A673 (cell line): ENCODE data around the gene MUS81. TPM values are rescaled to one million over a fixed set of nuclear protein-coding genes. Genes with fewer than 3 reads are reported as not detected.
A peak's percentile ranks its signal among the peaks of the same experiment; 100 is the strongest.

ENCODE experiments used
- BruUV-seq: library from RNA; stranded (reverse); fragments of 400-500 nt; replicated peaks from 2 replicates; lab custom pipeline; 2021; lab: Mats Ljungman, UMichigan
- CTCF ChIA-PET: fragments of 300-600 bp; sonication (Branson Sonifier 250); formaldehyde crosslinking; loops from one replicate; lab custom pipeline; 2022; ENCODE audit warnings: antibody characterized with exemption; lab: Charles Lee
- POLR2A ChIA-PET: fragments of 300-600 bp; sonication (Branson Sonifier 250); formaldehyde crosslinking; loops from one replicate; lab custom pipeline; 2022; ENCODE audit warnings: antibody characterized with exemption; ENCODE audit not compliant: low non-redundant PET; lab: Charles Lee
- DNase-seq: peaks from one replicate; pipeline ENCODE4 v3.0.0-alpha.2; 2015; ENCODE audit warnings: low spot score
- H3K27ac ChIP-seq: fragments of 200-600 bp; sonication (generic); 2 replicates; pipeline ENCODE4 v1.5.1; 2016; ENCODE audit warnings: mixed run types, low read depth, mild to moderate bottlenecking, mixed read lengths, antibody characterized with exemption, low read length; ENCODE audit not compliant: poor library complexity, severe bottlenecking
- H3K27me3 ChIP-seq: fragments of 200-600 bp; sonication (generic); replicated peaks from 2 replicates; pipeline ENCODE4 v1.6.1; 2017; ENCODE audit warnings: mixed run types, low read depth, mild to moderate bottlenecking, mixed read lengths, antibody characterized with exemption, low read length; ENCODE audit not compliant: insufficient read depth, poor library complexity
- H3K36me3 ChIP-seq: fragments of 200-600 bp; sonication (generic); 2 replicates; pipeline ENCODE4 v1.6.1; 2016; ENCODE audit warnings: mixed run types, mild to moderate bottlenecking, mixed read lengths, antibody characterized with exemption, low read length; ENCODE audit not compliant: insufficient read depth, poor library complexity, severe bottlenecking
- H3K4me1 ChIP-seq: fragments of 200-600 bp; sonication (generic); 2 replicates; pipeline ENCODE4 v1.6.1; 2017; ENCODE audit warnings: mixed run types, mild to moderate bottlenecking, mixed read lengths, antibody characterized with exemption, low read length; ENCODE audit not compliant: insufficient read depth, poor library complexity, severe bottlenecking
- H3K4me3 ChIP-seq: fragments of 200-600 bp; sonication (generic); 2 replicates; pipeline ENCODE4 v1.5.1; 2016; ENCODE audit warnings: low read depth, mixed run types, mild to moderate bottlenecking, mixed read lengths, low read length; ENCODE audit not compliant: poor library complexity, severe bottlenecking
- H3K9me3 ChIP-seq: fragments of 200-600 bp; sonication (generic); 2 replicates; pipeline ENCODE4 v1.6.1; 2016; ENCODE audit warnings: mixed run types, low read depth, mild to moderate bottlenecking, mixed read lengths, antibody characterized with exemption, low read length; ENCODE audit not compliant: poor library complexity, severe bottlenecking
- EZH2 ChIP-seq: fragments of 200-600 bp; sonication (generic); IDR thresholded peaks from 2 replicates; pipeline ENCODE4 v1.6.1; 2017; ENCODE audit warnings: borderline replicate concordance, low read depth, mild to moderate bottlenecking, mixed read lengths, antibody characterized with exemption, low read length; ENCODE audit not compliant: poor library complexity, severe bottlenecking
- intact Hi-C: fragments of 100-400 bp; cut with micrococcal nuclease; formaldehyde crosslinking; loops from one replicate; pipeline ENCODE4 v1.10.0; 2022; ENCODE audit not compliant: unreplicated experiment
- total RNA-seq: library from RNA; stranded (reverse); gene quantifications from 2 replicates; pipeline ENCODE4 v1.2.3, GENCODE V29; 2021
- TF ChIP-seq, protein P1 (sequence below): fragments of 300-800, 200-600 bp; sonication (generic); conservative IDR thresholded peaks from 2 replicates; pipeline ENCODE4 v1.5.1; 2017; ENCODE audit warnings: low read depth, mild to moderate bottlenecking, antibody characterized with exemption, low read length, moderate library complexity, mixed read lengths

Gene MUS81
- total RNA-seq, 1 experiment from 2014 or later, result 77.4 TPM

GRCh38 chr11:65833297-65834030, 26.8 kb upstream of the MUS81 start, which contains the start of gene SNX32:
SNX32 (plus strand) TSS chr11:65833963; CDS start chr11:65834066, 103 bp downstream.
- DNase-seq, result peak; percentile 98
- Histone ChIP-seq H3K4me3 (peak within 1 kb of the TSS; percentile 54), H3K4me1 (no peaks in the 10 kb centered on the region), H3K36me3 (no peaks in the 10 kb centered on the region), H3K27me3 (no peaks in the 10 kb centered on the region), H3K9me3 (no peaks in the 10 kb centered on the region), H3K27ac (peak within 1 kb of the TSS; percentile 80)
- POLR2A ChIA-PET, result interaction anchor here (0.7 kb wide), 1 partner anchor 38 kb away, joined by 3 read pairs; no protein-coding TSS in a partner anchor
- CTCF ChIA-PET, result interaction anchor here (0.5 to 0.8 kb wide), 2 partner anchors 26 to 504 kb away, joined by 3 read pairs; no protein-coding TSS in a partner anchor
- TF ChIP-seq, protein P1, sequence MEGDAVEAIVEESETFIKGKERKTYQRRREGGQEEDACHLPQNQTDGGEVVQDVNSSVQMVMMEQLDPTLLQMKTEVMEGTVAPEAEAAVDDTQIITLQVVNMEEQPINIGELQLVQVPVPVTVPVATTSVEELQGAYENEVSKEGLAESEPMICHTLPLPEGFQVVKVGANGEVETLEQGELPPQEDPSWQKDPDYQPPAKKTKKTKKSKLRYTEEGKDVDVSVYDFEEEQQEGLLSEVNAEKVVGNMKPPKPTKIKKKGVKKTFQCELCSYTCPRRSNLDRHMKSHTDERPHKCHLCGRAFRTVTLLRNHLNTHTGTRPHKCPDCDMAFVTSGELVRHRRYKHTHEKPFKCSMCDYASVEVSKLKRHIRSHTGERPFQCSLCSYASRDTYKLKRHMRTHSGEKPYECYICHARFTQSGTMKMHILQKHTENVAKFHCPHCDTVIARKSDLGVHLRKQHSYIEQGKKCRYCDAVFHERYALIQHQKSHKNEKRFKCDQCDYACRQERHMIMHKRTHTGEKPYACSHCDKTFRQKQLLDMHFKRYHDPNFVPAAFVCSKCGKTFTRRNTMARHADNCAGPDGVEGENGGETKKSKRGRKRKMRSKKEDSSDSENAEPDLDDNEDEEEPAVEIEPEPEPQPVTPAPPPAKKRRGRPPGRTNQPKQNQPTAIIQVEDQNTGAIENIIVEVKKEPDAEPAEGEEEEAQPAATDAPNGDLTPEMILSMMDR, result no peak
- TF ChIP-seq EZH2, result no peak
- BruUV-seq, result no TSS peak
- intact Hi-C loops, result no loop called here

DNA sequence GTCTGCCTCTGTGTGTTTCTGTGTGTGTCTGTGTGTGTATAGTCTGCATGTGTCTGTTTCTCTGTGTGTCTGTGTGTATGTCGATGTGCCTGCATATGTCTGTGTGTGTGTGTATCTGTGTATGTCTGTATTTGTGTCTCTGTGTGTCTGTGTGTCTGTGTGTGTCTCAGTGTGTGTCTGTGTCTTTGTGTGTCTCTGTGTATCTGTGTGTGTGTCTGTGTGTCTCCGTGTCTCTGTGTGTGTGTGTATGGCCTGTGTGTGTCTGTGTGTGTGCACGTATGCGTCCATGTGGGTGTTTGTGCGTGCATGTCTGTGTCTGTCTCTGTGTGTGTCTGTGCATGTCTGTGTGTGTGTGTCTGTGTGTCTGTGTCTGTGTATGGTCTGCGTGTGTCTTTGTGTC, 26.0 kb upstream of the MUS81 start:
- H3K4me3 ChIP-seq, result peak overlapping the region; percentile 54
- H3K36me3 ChIP-seq, result no peaks in the 10 kb centered on the region
- intact Hi-C loops, result no loop called here
- H3K27ac ChIP-seq, result no peak overlapping the region
- BruUV-seq, result no TSS peak
- DNase-seq, result no peak
- no peaks in the 10 kb centered on the region for H3K9me3 ChIP-seq
- ChIA-PET CTCF (no interaction called here), POLR2A (interaction anchor here (0.7 kb wide), 1 partner anchor 37 kb away, joined by 3 read pairs; no protein-coding TSS in a partner anchor)
- H3K27me3 ChIP-seq, result no peaks in the 10 kb centered on the region
- H3K4me1 ChIP-seq, result no peaks in the 10 kb centered on the region
- TF ChIP-seq, protein P1, result no peak
- no peak for TF ChIP-seq EZH2

- TF ChIP-seq EZH2, result no peak
- TF ChIP-seq, protein P1, result no peak
- H3K36me3 ChIP-seq, result no peaks in the 10 kb centered on the region
- H3K4me3 ChIP-seq, result no peak overlapping the region
- intact Hi-C loops, result no loop called here
- DNase-seq, result no peak
- no peaks in the 10 kb centered on the region for H3K9me3 ChIP-seq
- ChIA-PET CTCF (no interaction called here), POLR2A (no interaction called here)
- no peaks in the 10 kb centered on the region for H3K4me1 ChIP-seq
- no TSS peak for BruUV-seq
- H3K27me3 ChIP-seq, result no peaks in the 10 kb centered on the region
- no peak overlapping the region for H3K27ac ChIP-seq
Measured at GRCh38 chr11:65842144-65842543, 18.1 kb upstream of the MUS81 start.
